VCaP (cell line): ENCODE measurements around the gene RSPO1.

Experiments used
- H3K27ac ChIP-seq: fragments of 450-650 bp; 2 replicates; pipeline ENCODE4 v1.5.1; 2017
- CTCF ChIP-seq: fragments of 450-650 bp; conservative IDR thresholded peaks from 2 replicates; pipeline ENCODE4 v1.5.1; 2017; ENCODE audit warnings: mild to moderate bottlenecking, moderate library complexity

The RSPO1 gene

GRCh38 chr1:37575692-37576091 lies 59.0 kb downstream of the RSPO1 start:
- no peak for TF ChIP-seq CTCF
- H3K27ac ChIP-seq: no peak overlapping the region

GRCh38 chr1:37574834-37575480 lies 59.7 kb downstream of the RSPO1 start:
- TF ChIP-seq CTCF: no peak
- H3K27ac ChIP-seq: no peak overlapping the region

GRCh38 chr1:37570528-37571334 lies 64.0 kb downstream of the RSPO1 start:
- no peak overlapping the region for H3K27ac ChIP-seq
- TF ChIP-seq CTCF: no peak

GRCh38 chr1:37567023-37567422 lies 67.7 kb downstream of the RSPO1 start:
- TF ChIP-seq CTCF: no peak
- no peak overlapping the region for H3K27ac ChIP-seq

GRCh38 chr1:37564892-37565291 lies 69.8 kb downstream of the RSPO1 start:
- no peak for TF ChIP-seq CTCF
- H3K27ac ChIP-seq: peak overlapping the region; percentile 55

GRCh38 chr1:37562984-37563383 lies 71.7 kb downstream of the RSPO1 start:
- peak overlapping the region; percentile 55 for H3K27ac ChIP-seq
- no peak for TF ChIP-seq CTCF
